ENCODE data around the gene DNAJC12.
"Not testable (repeated sequence)": the region's sequence is repeated elsewhere in the genome, so short reads cannot be mapped to it uniquely, and the experiment has no call there.

The DNAJC12 gene

DNA sequence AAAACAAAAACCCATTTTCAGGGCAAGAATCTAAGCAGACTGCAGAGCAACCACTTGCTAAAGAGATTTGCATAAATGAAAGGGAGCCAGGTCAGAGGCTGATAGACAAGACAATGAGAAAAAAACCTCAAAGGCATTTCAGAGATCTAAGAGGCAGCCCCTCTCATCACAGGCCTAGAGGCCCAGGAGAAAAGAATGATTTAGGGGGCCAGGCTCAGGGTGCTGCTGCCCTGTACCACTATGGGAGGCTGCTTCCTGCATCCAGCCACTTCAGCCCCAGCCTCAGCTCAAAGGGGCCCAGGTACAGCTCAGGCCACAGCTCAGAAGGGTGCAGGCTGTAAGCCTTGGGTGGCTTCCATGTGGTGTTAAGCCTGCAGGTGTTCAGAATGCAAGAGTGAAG, 3.7 kb upstream of the DNAJC12 start:
- no peak for DNase-seq (ENCODE audit: low read depth in 1 of 2, low spot score in 1 of 2)

DNA sequence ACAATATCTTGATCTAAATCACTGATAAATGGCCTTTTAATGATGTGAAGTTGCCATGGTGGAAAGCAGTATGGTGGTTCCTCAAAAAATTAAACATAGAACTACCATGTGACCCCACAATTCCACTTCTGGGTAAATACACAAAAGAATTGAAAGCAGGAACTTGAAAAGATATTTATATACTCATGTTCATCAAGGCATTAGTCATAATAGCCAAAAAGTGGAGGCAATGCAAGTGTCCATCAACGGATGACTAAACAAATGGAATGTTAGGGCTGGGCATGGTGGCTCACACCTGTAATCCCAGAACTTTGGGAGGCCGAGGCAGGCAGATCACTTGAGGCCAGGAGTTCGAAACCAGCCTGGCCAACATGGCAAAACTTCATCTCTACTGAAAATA, 2.0 kb upstream of the DNAJC12 start:
- DNase-seq (ENCODE audit: low read depth in 1 of 2, low spot score in 1 of 2), result no peak

DNA sequence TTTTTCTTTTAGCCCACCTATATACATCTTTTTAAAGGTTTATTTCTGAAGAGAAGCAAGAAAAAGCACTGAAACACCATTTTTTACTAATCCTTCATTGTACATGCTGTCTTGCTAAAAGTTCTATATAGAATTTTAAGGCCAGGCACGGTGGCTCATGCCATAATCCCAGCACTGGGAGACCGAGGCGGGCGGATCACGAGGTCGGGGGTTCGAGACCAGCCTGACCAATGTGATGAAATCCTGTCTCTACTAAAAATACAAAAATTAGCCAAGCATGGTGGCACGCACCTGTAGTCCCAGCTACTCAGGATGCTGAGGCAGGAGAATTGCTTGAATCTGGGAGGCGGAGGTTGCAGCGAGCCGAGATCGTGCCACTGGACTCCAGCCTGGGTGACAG, 1.5 kb upstream of the DNAJC12 start:
- not testable (repeated sequence) for DNase-seq (ENCODE audit: low read depth in 1 of 2, low spot score in 1 of 2)

DNA sequence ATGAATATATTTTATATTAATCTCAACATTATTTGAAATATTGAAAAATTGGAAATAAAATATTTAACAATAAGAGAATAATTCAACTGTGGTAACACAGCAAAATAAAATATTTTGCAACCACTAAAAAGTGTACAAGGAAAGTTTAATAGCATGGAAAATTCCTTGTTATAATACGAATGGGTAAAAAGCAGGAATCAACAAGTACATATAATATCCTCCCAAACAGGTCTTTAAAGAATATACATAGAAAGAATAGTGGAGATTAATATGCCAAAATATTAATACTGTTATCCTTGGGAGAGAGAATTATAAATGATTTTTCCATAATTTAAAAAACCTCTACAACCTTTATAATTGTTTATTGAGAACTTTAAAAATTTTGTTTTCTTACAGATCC, 1.0 kb downstream of the DNAJC12 start:
- DNase-seq (ENCODE audit: low read depth in 1 of 2, low spot score in 1 of 2), result no peak

DNA sequence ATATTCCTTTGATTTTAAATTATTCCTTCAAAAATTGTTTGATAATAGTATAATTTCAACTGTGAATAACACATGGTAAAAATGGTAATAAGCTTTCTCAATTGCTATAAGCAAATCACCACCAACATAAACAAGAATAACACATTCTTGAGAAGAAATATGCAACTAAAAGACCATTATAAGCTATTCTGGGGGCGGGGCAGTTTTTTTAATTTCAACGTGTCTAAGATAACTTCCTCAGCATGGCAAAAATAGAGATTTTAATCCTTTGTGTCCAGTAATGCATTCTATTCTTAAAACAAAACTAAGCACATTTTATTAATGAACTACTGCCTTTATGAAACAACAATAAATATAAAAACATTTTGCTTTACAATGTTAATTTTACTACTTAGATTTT, 1.5 kb downstream of the DNAJC12 start:
- no peak for DNase-seq (ENCODE audit: low read depth in 1 of 2, low spot score in 1 of 2)

DNA sequence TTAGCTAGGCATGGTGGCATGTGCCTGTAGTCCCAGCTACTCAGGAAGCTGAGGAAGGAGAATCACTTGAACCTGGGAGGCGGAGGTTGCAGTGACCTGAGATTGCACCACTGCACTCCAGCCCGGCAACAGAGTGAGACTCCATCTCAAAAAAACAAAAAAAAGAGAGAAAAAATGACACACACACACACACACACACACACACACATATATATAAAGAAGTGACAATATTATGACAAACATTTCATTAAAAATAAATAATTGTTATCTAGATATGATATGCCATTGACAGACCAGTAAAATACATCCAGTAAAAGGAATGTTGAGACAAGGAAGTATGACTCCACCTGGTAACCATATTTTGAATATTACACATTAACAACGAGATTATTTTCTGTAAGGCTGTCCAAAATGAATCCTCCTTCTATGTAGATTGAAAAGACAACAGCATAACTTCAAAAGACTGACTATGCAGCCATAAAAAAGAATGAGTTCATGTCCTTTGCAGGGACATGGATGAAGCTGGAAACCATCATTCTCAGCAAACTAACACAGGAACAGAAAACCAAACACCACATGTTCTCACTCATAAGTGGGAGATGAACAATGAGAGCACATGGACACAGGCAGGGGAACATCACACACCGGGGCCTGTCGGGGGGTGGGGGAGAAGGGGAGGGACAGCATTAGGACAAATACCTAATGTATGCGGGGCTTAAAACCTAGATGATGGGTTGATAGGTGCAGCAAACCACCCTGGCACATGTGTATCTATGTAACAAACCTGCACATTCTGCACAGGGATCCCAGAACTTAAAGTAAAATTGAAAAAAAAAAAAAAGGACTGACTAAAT, 2.2 kb downstream of the DNAJC12 start:
- DNase-seq (ENCODE audit: low read depth in 1 of 2, low spot score in 1 of 2), result not testable (repeated sequence)

DNA sequence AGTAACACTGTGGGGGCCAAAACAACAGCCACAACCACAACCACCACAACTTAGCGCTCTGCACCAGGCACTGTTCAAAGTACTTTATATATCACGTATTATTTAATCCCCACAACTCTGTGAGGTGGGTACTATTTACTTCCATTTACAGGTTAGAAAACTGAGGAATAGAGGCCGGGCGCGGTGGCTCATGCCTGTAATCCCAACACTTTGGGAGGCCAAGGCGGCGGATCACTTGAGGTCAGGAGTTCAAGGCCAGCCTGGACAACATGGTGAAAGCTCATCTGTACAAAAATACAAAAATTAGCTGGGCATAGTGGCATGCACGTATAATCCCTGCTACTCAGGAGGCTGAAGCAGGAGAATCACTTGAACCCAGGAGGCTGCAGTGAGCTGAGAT, 3.6 kb downstream of the DNAJC12 start:
- DNase-seq (ENCODE audit: low read depth in 1 of 2, low spot score in 1 of 2), result no peak

DNA sequence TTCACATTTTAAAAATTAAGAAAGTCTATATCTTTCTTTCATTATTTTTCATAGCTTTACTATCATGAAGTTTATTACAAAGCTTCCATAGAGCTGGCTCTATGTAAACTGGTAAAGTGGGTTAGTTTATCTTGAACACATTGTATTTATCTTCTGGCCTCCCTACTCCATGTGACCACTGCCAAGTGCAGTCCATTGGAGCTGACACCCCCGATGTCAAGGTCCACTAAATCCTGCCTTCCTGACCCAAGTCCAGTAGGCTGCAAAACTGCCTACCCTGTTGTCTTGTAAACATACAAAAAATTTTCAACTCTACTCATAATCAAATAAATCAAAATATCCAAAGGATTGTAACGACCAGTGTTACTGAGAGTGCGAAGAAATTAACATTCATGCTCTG, 10.2 kb downstream of the DNAJC12 start:
- DNase-seq (ENCODE audit: low read depth in 1 of 2, low spot score in 1 of 2), result no peak

DNA sequence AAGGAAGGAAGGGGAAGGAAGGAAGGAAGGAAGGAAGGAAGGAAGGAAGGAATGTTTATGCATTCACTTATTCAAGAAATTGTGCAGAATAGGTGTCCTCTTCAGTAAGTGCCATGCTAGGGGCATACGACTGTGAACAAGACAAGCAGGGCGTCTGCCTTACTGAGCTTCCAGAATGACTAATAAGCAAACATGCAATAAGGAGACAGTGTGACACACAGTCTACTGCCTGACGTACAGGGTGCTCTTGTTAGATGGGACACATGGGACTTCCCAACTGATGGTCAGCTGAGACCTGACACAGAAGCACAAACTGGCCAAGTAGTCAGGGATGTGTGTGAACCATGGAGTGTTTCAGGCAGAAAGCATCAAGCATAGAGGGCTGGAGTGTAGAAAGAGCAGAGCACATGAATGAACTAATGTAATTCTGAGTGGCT, 18.2 kb downstream of the DNAJC12 start:
- DNase-seq (ENCODE audit: low read depth in 1 of 2, low spot score in 1 of 2), result no peak

DNA sequence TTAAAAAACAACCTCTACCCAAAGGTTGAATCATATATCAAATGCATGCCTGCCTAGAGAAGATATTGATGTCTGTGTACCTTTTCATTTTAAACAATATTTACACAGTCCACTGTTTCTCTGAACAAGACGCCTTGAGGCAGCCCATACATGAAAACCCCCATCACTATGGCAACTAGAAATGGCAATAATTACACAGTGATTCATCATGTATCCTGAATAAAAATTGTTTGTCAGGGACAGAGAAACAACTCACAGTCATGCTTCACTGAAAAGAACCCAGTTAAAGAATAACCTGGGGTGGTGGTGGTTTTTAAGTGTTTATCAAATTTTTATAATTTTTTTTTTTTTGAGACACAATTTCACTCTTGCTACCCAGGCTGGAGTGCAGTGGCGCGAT, 19.7 kb downstream of the DNAJC12 start:
- DNase-seq (ENCODE audit: low read depth in 1 of 2, low spot score in 1 of 2), result no peak

DNA sequence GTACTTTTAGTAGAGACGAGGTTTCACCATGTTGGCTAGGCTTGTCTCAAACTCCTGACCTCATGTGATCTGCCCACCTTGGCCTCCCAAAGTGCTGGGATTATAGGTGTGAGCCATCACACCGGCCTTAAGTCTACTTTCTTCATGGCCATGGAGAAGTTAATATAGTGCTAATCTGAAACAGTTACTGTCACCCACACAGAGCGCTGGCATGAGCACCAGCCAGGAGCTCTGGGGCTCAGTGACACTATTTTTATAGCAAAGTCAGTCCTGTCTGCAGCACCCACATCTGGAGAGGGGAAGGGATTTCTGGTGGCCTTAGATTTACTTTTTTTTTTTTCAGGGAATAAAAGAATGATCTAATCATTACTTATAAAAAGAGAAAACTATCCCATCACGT, 21.3 kb downstream of the DNAJC12 start:
- DNase-seq (ENCODE audit: low read depth in 1 of 2, low spot score in 1 of 2), result no peak

DNA sequence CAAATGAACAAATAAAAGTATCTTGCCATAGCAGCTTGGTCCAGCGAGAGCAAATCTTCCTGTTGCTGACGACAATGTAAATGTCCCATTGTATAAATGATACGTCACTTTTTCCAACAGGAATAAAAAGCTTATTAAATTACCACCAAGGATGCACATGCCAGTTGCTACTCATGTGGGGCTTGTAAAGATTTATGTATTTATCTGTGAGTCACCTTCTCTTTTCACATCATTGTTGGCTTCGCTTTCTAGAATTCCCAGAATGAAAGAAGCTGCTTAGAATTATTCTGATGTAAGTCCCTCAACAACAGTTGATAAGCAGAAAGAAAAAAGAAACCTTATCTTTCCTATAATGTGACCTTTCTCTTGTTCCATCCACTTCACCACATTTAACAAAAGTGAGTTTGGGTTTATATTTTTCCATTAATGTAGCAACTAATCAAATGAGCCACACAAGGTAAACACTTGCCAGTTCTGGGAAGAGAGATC, 22.4 kb downstream of the DNAJC12 start:
- DNase-seq (ENCODE audit: low read depth in 1 of 2, low spot score in 1 of 2), result no peak

DNA sequence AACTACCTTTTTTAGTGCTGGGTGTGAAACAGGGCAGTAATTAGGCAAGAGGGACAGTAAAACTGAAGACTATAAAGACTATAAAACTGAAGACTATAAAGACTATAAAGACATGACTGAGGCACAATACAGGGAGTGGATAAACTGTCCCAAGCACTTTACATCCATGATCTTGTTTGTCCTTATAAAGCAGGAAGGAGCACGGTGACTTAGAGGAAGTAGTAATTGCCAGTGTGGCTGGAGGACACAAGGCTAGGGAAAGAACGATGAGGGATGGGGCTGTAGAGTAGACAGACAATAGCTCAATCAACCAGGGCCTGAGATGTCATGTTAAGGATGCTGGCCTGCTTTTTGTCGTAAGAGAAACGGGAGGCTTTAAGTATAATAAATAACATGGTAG, 26.0 kb downstream of the DNAJC12 start:
- no peak for DNase-seq (ENCODE audit: low read depth in 1 of 2, low spot score in 1 of 2)

DNA sequence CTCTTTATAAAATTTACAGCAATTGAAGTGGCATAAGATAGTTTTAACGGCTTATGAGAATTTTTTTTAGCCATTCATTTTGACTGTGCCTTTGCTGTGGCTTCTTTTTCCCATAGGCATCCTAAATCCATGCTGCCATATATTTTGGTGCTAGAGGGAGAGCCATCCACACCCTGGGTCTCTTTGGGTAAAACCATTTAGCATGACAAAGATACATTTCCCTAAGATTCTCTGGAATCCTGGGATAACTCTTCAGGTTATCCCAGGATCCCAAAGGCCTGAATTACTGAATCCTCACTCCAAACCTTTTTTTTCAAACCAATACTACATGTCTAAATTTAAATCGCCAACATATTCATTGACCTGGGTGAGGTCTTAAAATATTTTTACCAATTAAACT, 28.9 kb downstream of the DNAJC12 start:
- no peak for DNase-seq (ENCODE audit: low read depth in 1 of 2, low spot score in 1 of 2)

DNA sequence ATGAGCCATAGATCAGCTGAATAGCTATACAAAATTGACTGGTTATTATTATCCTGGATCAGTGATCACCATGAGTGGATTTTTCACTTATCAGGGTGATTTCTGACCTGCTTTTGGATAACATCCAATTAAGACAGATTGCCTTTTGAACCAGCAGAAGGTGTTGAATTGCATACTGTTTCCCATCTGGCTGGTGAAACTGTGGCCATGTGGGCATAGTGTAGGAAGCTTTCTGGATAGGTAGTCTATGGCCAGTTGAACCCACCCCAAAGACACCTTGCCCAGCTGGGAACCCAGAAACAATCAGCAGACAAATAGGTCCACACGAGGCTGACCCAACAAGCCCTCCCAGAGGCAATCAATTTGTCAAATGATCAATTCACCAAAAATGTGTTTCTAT, 29.3 kb downstream of the DNAJC12 start:
- no peak for DNase-seq (ENCODE audit: low read depth in 1 of 2, low spot score in 1 of 2)

DNA sequence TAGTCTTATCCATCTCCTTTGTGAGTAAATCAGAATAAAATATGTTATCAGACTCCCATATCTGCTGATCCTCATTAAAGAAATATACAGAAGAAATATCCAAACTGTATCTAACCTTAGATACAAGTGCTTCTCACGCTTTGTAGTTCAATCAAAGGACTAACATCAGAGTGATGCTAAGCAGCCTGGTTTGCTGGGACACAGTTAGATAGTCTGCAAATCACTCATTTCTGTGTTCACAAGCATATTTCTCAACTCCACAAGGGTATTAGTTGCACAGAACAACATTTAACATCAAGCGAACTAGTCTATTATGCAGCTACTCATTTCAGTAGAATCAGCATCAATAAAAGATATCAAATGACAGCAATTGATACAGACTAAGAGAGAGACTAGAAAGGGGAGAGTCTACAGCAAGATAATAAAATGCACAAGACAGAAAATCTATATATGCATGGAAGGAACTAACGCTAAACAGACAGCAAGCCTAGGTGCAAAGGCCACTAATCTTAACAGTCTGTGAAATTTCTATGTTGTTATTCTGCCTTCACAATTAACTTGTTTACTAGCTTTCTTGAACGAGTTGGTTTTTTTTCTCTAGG, 30.0 kb downstream of the DNAJC12 start:
- DNase-seq (ENCODE audit: low read depth in 1 of 2, low spot score in 1 of 2), result no peak

DNA sequence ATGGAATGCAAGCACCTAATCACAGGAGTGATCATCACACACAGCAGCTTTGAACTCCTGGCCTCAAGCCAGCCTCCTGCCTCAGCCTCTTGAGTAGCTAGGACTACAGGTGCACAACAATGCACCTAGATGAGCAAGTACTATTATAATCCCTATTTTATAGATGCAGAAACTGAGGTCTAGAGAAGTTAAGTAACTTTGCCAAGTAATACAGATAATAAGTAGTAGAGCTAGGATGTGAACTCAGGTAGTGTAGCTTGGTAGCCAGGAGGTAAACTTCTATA, 33.7 kb downstream of the DNAJC12 start:
- no peak for DNase-seq (ENCODE audit: low read depth in 1 of 2, low spot score in 1 of 2)

DNA sequence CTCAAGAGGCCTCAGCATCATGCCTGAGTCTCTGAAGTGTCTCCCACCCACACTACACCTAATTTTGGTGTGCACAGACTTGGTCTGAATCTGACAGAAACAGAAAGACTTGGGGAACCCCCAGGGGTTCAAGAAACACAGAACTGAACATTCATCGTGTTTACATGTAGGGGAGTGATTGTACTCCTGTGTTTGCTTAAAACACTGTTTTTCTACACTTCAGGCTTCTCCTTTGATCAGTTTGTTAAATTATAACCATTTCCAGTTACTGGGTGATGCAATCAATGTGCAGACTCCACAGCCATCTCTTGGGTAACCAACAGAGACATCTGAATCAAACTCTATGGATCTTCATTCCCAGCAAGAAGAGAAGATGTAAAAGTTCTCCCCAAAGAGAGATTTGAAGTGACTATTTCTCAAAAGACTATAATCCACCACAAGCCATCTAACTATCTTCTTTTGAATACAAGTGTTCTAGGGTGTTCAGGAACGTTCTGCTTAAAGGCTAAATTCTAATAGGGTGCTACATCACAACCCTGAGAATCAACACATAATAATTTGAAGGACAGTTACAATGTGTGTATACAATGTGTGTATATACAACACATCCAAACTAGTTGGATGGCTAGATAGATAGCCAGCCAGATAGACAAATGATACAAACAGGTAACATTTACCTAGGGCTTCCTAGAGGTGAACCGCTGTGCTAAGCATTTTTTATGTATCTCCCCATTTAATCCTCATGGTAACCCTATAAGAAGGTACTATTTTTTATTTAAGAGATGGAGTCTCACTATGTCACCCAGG, 34.2 kb downstream of the DNAJC12 start:
- DNase-seq (ENCODE audit: low read depth in 1 of 2, low spot score in 1 of 2), result no peak

DNA sequence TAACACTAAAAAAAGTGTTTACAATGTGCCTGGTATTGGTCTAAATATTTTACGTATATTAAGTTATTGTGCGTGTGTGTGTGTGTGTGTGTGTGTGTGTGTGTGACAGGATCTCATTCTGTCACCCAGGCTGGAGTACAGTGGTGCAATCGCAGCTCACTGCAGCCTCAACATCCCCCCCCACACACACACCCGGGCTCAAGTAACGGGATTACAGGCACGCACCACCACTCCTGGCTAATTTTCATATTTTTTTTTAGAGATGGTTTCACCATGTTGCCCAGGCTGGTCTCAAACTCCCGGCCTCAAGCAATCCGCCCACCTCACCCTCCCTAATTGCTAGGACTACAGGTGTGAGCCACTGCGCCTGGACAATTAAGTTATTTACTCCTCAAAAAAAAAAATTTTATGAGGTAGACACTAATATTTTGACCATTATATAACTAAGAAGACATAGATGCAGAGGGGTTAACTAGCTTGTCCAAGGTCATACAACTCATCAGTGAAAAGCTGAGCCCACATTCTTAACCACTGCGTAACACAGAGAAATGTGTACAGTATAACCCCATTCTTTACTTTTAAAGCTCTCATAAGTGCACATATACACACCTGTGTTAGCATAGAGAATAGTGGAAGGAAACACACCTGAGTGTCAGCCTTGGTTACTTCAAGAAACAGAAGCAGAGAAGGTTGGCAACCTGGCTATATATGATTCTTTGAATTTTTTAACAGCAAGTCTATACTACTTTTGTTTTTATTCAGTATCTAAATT, 35.0 kb downstream of the DNAJC12 start:
- no peak for DNase-seq (ENCODE audit: low read depth in 1 of 2, low spot score in 1 of 2)

DNA sequence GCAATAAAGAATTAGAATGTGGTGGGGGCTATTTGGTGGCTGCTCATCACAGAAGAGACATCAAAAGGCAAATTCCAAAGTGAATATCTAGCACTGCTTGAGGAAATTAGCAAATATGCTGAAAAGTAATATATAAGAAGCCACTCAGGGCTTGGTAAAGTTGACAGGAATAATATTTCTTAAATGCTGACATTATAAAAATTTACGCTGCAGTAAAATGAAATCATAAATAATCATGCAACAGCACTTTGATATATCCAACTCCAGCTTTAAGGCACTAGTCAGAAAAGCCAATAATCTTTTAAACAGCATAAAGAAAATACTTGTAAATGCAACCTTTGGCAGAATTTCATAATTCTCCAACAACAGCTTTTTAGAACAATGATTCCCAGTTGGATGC, 36.9 kb downstream of the DNAJC12 start:
- no peak for DNase-seq (ENCODE audit: low read depth in 1 of 2, low spot score in 1 of 2)

DNA sequence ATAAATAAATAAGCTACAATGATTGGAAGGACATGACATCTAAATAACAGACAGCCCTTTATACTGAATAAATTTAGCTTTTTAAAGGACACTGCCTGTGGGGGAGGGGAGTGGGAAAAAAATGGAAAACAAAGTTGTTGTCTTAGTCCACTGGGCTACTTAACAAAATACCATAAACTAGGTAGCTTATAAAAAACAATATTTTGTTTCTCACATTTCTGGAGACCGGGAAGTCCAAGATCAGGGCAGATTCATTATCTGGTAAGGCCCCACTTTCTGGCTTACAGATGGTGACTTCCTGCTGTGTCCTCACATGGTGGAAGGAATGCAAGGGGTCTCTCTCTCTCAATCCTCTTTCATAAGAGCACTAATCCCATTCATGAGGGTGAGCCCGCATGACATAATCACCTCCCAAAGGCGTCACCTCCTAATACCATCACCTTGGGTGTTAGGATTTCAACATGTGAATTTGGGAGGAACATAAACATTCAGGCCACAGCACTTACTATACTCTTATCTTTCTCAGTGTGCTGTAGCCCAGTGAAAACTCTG, 43.0 kb downstream of the DNAJC12 start:
- DNase-seq (ENCODE audit: low read depth in 1 of 2, low spot score in 1 of 2), result no peak

Measured in activated CD4-positive, alpha-beta T cell treated with anti-CD3 and anti-CD28 coated beads, Interleukin-2, amount 50 U/mL, for 24 hours (primary cell).